Activated CD4-positive, alpha-beta T cell treated with anti-CD3 and anti-CD28 coated beads, Interleukin-2, amount 50 U/mL, for 24 hours (primary cell): ENCODE measurements around the gene PLEKHH2.
"Not testable (repeated sequence)": the region's sequence is repeated elsewhere in the genome, so short reads cannot be mapped to it uniquely, and the experiment has no call there.

ENCODE experiments used
- DNase-seq, 2 donors: peaks; one replicate each; pipeline ENCODE4 v3.0.0-alpha.2; 2020; ENCODE audit warnings: low read depth in 1 of 2, low spot score in 1 of 2

PLEKHH2 gene

DNA sequence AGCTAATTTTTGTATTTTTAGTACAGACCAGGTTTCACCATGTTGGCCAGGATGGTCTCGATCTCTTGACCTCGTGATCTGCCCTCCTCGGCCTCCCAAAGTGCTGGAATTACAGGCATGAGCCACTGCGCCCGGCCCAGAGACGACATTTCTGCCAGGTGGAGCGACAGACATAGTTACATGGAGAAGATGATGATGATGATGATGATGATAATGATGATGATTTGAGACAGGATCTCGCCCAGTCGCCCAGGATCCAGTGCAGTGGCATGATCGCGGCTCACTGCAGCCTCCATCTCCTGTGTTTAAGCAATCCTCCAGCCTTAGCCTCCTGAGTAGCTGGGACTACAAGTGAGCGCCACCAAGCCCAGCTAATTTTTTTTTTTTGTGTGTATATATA is 907 bp upstream of the PLEKHH2 start:
- not testable (repeated sequence) for DNase-seq

DNA sequence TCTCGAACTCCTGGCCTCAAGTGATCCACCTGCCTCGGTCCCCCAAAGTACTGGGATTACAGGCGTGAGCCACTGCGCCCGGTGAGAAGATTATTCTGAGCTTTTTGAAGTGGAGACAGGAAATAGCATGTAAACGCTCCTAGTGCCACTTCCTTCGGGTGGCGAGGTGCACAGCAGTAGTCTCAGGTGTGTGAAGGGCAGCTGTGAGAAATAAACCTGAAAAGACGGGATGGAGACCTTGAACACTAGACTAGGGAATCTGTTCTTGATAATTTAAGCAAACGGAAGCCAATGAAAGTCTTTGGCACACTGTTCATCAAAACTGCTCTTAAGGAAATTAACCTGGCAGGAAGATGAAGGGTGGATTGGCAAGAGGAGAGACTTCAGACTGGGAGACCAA is 439 bp upstream of the PLEKHH2 start:
- DNase-seq, result no peak

DNA sequence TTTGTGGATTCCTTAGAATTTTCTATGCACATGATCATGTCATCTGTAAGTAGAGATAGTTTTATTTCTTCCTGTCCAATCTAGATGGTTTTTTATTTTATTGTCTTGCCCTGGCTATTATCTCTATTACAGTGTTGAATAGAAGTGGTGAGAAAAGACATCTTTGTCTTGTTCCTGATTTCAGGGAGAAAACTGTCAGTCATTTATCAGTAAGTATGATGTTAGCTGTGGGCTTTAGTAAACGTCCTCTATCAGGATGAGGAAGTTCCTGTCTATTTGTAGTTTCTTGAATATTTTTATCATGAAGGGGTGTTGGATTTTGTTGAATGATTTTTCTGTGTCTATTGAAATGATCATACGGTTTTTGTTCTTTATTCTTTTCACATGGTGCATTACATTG is 5.3 kb downstream of the PLEKHH2 start:
- no peak for DNase-seq

DNA sequence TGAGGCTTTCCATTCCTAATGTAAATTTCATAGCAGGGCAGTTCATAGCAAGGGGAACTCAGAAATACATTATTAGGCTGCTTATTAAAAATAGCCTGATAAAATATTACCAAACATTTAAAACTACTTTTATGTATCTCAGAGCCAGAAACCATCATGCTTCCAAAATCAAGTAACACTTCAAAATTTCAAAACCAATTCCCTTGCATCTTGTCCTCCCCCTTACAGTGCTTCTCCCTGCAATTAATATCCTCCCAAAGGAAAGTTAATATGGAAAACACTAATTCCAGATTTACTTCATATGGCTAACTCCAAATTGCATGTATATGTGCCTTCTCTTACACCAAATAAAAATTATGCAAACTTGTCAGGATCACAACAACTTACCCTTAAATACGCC is 6.6 kb downstream of the PLEKHH2 start:
- DNase-seq, result no peak

DNA sequence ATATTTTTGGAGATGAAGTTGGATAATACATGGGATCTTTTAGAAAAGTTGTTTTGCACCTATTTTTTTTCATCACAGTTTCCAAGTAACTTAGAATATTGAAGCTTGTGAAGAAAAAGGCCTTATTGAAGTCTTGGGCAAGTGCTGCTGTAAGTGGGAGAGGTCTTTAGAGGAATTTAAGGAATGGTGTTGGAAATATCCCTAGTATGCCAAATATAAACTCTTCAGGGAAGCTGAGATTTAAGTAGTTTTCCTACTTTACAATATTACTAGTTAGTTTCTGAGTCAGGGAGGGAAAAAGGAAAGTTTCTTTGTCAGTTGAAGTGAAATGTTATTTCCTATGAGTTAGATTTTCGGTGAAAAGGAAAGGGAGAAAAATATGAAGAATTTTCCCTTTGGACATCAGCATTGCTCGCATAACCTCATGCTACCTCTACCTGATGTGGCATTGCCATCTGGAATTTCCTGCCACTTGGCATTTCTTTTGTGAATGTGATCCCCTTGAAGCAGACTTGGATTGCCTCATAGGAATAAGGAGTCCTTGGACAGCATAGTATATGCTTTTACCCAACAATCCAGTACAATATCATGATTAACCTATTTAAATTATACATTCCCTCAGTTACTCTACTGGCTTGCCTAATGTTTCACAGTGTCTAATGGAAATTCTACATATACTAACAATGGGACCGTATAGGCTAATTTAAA is 12.1 kb downstream of the PLEKHH2 start:
- DNase-seq, result no peak

DNA sequence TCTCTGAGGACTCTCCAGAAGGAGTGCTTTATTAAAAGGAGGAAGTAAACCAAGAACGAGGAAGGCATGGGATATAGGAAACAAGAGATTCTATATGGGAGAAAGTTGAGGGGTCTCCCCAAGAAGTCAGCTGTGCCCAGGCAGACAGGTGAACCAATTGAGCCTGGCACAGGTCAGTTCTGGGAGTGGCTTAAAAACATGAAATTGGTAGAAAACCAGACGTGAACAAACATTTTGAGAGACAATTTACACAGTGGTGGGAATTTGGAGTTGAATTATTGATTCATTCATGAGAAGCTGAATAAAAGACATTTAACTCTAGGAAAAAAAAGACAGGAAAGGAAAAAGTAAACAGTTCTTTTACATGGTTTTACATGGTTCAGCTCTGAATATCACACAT is 16.4 kb downstream of the PLEKHH2 start:
- DNase-seq, result no peak

DNA sequence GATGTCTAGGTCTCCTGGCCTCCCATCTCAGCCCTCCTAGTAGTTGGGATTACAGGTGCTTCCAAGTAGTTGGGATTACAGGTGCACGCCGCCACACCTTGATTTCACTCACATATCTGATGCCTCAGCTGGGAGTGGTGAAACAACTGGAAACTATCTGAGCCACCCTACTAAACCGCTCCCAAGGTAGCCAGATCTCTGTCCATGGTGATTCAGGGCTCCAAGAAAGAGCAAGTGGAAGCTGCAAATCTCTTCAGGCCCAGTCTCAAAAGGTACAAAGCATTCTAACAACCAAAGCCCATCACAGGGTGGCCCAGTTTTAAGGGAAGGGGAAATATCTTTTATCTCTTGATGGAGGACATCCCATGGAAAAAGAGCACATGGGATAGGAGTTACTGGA is 20.2 kb downstream of the PLEKHH2 start:
- DNase-seq, result no peak

DNA sequence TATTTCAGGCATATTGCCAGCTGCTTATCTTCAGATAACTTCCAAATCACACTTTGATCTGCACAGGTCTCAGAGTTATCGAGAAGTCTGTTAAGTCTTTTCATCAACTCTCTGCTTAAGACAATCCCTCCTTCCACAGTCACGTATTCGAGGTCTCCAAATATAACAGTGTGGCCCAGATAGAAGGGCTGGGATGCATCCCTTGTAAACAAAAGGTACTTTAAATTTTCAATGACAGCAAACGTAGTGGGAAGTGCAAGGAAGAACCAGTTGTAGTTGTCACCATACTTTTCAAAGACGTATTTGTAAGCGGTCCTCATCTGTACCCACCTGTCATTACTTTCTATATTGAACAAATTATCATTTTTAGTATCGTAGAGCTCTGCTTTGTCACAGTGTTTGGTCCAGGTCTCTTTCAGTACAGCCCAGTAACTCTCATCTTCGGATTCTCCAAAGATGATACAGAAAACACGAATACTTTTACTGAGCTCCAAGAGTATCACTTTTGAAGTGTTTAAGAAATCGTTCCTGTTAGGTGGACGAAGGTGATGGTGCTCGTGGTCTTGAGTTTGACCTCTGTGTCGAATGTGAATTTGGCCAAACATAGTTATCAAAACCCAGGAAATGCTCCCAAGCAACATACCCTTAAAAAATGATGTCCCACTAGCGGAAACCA is 38.7 kb downstream of the PLEKHH2 start:
- DNase-seq, result no peak

DNA sequence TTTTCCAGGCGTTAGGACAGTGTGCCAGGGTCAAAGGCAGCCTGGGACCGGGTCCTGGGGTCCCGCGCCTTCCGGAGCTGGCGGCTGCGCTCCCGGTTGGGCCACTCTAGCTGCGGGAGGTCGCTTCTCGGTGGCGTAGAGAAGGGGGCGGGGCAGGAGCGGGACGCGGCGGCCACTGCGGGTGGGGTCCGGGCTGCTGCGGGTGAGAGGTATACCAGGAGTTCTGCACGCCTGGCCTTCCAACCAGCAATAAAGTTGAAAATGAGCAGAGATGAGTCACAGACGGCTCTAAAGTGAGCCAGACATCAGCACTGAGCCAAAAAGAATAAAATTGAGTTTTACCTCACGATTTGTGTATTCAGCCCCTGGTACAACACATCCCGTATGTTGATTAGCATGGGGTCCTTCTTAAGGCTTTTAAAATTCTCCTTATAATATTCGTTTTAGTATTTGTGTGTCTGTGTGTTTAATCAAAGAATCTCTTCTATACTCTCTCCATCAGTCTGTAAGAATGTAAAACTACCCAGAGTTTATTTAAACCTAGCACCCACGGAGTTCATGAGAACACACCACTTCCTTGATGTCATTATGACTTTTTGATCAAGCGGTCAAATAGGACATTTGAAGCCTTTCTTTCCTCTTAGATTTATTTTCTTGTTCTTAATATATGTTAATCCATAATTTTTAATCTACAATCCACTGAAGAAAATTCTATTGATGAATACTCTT is 39.4 kb downstream of the PLEKHH2 start, which contains the start of gene C1GALT1C1L:
C1GALT1C1L (minus strand) TSS at position 108 of the 729 bp plus-strand sequence; CDS start at position 1, 107 bp downstream.
- peak in 1 of 2 donors; percentile 2 for DNase-seq

DNA sequence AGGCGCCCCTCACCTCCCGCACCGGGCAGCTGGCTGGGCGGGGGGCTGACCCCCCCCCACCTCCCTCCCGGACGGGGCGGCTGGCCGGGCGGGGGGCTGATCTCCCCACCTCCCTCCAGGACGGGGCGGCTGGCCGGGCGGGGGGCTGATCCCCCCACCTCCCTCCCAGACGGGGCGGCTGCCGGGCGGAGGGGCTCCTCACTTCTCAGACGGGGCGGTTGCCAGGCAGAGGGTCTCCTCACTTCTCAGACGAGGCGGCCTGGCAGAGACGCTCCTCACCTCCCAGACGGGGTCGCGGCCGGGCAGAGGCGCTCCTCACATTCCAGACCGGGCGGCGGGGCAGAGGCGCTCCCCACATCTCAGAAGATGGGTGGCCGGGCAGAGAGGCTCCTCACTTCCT is 40.7 kb downstream of the PLEKHH2 start:
- not testable (repeated sequence) for DNase-seq

DNA sequence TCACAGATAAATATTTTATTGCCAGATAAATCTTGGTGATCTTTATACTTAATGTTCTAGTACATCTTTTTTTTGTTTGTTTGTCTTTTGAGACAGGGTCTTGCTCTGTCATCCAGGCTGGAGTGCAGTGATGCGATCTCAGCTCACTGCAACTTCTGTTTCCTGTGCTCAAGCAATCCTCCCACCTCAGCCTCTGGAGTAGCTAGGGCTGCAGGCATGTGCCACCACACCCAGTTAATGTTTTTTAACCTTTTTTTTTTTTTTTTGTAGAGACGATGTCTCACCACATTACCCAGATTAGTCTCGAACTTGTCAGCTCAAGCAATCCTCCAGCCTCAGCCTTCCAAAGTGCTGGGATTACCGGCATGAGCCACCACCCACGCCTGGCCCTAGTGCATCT is 48.3 kb downstream of the PLEKHH2 start:
- DNase-seq, result no peak

DNA sequence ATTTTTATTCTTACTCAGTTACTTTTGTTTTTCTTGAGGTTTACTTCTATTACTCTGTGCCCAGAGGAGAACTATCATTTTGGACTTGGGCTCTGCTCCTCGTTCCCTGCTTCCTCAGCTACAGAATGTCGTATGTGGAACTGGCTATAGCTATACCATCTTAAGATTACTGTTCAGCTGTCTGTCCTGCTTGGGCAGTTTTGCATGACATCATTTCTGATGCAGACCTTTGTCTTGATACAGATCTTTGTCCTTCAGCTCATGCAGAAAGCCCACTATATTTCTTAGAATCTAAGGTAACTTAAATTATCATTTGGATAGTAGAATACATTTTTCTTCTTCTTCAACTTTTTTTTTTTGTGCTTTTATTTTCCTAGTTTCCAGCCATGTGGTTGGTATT is 52.9 kb downstream of the PLEKHH2 start:
- no peak for DNase-seq

DNA sequence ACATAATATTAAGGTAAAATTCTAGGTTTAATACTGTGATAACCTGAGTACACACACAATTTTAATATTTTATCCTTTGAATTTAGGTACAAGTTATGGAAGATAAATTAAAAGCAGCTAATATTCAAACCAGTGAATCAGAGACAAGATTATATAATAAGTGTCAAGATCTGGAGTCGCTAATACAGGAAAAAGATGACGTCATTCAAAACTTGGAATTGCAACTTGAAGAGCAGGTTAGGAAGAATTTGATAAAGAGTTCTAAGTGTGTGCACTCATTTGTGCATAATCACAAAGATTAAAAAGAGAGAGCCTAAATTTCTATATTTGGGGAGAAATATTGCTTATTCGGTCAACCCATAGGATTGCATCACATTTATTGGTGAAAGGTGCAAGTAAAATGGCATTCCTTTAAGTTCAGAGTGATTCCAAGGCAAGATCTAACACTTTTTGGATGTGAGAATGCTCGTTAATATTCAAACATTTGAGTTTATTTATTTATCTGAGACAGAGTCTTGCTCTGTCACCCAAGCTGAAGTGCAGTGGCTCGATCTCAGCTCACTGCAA is 55.5 kb downstream of the PLEKHH2 start:
- DNase-seq, result no peak

DNA sequence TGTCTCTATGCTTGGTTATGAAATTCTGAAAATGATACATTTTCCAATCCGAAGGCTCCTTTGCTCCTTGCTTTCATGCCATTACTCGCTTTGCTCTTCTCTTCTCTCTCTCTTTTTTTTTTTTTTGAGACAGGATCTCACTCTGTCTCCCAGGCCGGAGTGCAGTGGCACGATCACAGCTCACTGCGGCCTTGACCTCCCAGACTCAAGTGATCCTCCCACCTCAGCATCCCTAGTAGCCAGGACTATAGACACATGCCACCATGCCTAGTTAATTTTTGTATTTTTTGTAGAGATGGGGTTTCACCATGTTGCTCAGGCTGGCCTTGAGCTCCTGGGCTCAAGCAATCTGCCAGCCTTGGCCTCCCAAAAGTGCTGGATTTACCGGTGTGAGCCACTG is 61.1 kb downstream of the PLEKHH2 start:
- not testable (repeated sequence) for DNase-seq

DNA sequence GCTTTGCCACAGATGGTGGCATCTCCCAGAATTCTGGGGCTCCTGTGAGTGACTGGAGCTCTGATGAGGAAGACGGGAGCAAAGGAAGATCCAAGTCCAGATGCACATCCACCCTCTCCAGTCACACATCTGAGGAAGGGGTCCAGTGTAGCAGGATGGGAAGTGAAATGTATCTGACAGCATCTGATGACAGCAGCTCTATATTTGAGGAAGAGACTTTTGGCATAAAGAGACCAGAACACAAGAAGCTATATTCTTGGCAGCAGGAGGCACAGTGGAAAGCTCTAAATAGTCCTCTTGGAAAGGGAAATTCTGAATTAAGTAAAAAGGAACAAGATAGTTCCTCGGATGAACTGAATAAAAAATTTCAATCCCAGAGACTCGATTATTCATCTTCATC is 62.7 kb downstream of the PLEKHH2 start:
- no peak for DNase-seq

DNA sequence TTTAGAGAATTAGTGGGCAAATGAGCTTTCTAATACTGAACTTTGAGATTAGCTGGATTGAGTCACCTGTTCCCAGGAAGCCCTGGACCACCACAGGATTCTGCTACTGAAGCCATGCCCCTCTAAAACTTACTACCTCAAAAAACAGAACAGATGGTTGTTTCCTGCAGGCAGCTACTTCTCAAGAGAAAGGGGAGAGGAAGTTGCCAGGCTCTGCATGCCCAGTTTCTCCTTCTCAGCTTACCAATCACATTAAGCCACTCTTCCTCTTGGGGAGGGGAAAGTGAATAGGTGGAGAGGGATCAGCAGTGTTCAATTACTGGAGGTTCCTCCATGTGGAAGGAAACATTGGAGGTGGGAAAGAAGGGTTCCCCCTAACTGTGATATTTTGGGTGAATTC is 64.1 kb downstream of the PLEKHH2 start:
- DNase-seq, result no peak

DNA sequence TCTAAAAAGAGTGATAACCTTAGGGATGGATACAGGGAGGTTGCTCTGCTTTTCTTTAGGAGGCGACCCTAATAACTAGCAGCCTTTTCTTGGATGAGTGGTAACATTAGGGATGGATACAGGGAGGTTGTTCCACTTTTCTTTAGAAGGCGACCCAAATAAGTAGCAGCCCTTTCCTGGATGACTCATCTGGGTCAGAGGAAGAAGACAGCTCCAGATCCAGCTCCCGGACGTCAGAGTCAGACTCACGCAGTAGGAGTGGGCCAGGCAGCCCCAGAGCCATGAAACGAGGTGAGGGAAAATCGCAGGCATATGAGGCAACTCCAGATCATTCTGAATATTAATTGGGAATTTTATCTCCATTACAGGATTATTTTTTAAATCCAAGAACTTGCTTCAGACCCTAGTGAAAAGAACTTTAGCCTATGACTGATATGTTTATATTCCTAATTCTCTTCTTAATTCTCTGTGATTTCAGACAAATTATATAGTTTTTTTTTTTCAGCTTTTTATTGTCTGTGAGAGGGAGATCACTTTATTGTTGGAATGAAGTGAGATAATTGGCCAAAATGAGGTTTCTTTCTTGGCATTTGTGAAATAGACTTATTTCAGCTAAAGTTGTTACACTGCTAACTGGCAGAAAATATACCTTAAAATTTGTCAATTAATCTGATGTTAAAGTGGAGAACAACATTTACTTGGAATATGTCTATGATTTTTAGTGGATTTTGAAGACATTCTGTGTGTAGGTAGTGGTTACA is 70.4 kb downstream of the PLEKHH2 start:
- no peak for DNase-seq

DNA sequence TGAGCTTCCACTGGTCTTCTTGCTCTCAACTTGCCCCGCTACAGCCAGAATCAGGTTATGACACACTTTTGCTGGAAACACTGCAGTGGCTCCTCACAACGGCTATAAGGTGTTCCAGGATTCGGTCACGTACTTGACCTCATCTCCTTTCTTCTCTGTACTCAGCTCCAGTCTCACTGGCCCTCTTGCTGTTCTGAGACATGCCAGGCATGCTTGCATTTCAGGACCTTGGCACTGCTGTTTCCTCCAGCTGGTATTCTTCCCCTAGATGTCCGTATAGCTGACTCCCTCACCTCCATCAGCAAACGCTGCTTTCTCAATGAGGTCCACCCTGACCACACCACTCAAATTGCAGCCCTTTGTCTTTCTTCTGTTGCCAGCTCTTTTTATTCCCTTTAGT is 71.1 kb downstream of the PLEKHH2 start:
- DNase-seq, result no peak

DNA sequence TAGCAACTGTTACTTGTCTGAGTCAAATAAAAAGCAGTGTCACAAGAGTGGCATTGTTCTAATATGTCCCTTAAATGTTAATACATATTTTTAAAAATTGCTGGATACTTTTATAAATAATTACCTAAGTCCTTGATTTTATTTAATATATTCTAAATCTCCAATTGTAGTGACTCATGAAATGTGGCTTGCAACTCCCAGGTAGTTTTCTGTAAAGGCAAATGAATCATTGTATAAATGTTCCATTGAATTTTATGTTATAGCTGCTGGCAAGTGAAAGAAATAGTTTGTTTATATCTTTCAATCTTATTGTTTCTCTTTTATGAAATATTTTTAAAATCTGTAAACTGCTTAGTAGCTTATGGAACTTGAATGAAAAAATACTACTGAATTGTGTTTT is 71.8 kb downstream of the PLEKHH2 start:
- no peak for DNase-seq

DNA sequence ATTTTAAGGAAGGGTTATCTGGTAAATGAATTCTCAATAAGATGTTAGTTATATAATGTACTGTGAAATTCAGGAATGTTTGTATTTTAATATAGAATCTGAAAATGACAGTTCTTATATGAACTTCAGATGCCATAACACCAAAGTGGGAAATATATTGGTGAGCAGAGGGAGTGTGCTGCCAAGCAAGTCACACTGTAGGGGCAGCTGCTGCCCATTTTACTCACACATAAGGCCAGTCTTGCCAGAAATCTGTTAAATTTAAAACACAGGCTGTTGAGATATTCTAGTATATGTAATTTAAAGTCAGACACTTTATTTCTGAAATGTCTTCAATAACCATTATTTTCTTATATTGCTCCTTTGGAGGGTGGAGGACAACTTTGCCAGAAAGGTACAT is 73.8 kb downstream of the PLEKHH2 start:
- no peak for DNase-seq

DNA sequence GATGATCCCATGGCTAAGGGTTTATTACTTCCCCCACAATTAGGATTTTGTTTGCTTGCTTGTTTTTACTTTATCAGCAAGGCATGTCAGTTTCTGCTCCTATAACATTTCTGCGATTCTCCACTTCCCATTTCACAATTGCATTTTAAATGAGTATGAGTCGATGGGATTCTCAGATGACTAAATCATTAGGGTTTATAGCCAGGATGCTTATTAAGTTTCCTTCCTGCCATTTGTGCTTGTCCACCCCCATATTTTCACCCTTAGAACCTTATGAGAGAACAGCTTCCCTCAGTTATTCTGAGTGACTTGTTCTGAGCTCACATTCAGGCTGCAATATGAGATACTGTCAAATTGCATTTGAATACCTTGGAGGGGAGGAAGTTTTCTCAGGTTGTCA is 77.1 kb downstream of the PLEKHH2 start:
- DNase-seq, result no peak
